ENCODE data around the gene TBC1D1. TPM values are rescaled to one million over a fixed set of nuclear protein-coding genes. Genes with fewer than 3 reads are reported as not detected.

TBC1D1 gene
- total and polyA plus RNA-seq, 2 of the 8 experiments (the other 6 are each of a cell fraction or from before 2014, with no cell fraction given): 96.9 to 162 TPM

- no peak overlapping the region for H2BK20ac ChIP-seq (ENCODE audit: low read length)
- DNase-seq (ENCODE audit: low read depth in 1 of 2, low spot score in 2 of 2): no peak
- WGBS, 2 experiments (ENCODE audit: extremely low coverage in 1 of 2, insufficient coverage in 1 of 2, insufficient read length in 1 of 2, insufficient replicate concordance in 2 of 2, low coverage in 1 of 2, low lambda C conversion rate in 2 of 2, missing lambda C conversion rate in 1 of 2): 86% methylated on average over 3 of the region's 3 CpGs; no CpG with 5 or more reads in 1 of the 2 experiments
- H4K5ac ChIP-seq (ENCODE audit: insufficient read length, low read depth, low read length): no peak overlapping the region
- no peak overlapping the region for H2AK5ac ChIP-seq (ENCODE audit: low read depth, low read length)
- H4K8ac ChIP-seq (ENCODE audit: extremely low read depth, insufficient read depth, low read length): no peak overlapping the region
- no peaks in the 10 kb centered on the region for H3K23me2 ChIP-seq (ENCODE audit: low read depth, low read length)
- H3K14ac ChIP-seq (ENCODE audit: insufficient read length): no peak overlapping the region
- no peak overlapping the region for H3K56ac ChIP-seq (replicated peaks; ENCODE audit: insufficient read length, low read depth, low read length)
- no peak for FAIRE-seq
- H2AFZ ChIP-seq (ENCODE audit: low read length): no peak overlapping the region
- H3K79me2 ChIP-seq (ENCODE audit: control insufficient read depth in 1 of 2, insufficient read depth in 2 of 2, low read length in 2 of 2): peaks cover 3 to 57% of the 10 kb centered on the region in 2 experiments
- H2BK5ac ChIP-seq (ENCODE audit: low read depth, low read length): no peak overlapping the region
- H3K36me3 ChIP-seq (ENCODE audit: control insufficient read depth in 2 of 4, insufficient read depth in 4 of 4, low read length in 3 of 4): no peaks in the 10 kb centered on the region
- no peak overlapping the region for H3K23ac ChIP-seq (ENCODE audit: insufficient read length)
- H3K9ac ChIP-seq (replicated peaks in 1 of 4; ENCODE audit: extremely low read depth in 1 of 4, low read depth in 3 of 4, low read length in 3 of 4): no peak overlapping the region
- no peaks in the 10 kb centered on the region for H3K9me3 ChIP-seq (ENCODE audit: insufficient read depth in 2 of 2, low read depth in 1 of 2, low read length in 1 of 2)
- ChIA-PET CTCF (ENCODE audit: partially characterized antibody) (interaction anchor here (1.1 to 1.6 kb wide), 2 partner anchors 12 to 15 kb away, joined by 3 to 4 read pairs; no protein-coding TSS in a partner anchor), POLR2A (ENCODE audit: partially characterized antibody) (interaction anchor here (1.0 to 3.8 kb wide), 3 partner anchors 9 to 29 kb away, joined by 3 to 15 read pairs (median 4); no protein-coding TSS in a partner anchor)
- H2BK15ac ChIP-seq (ENCODE audit: low read length): no peak overlapping the region
- no peak overlapping the region for H3K27ac ChIP-seq (ENCODE audit: low read depth, low read length)
- no peak overlapping the region for H3K4me2 ChIP-seq (ENCODE audit: insufficient read depth in 1 of 2, low read depth in 2 of 2, low read length in 2 of 2)
- no peak overlapping the region for H3K4me3 ChIP-seq (ENCODE audit: extremely low read depth in 1 of 4, insufficient read depth in 2 of 4, low read depth in 3 of 4, low read length in 4 of 4)
- no peak overlapping the region for H3K18ac ChIP-seq (ENCODE audit: extremely low read depth, low read length)
- H4K91ac ChIP-seq (replicated peaks; ENCODE audit: insufficient read length, low read length): no peak overlapping the region
- no peak for TF ChIP-seq KDM4A (IDR thresholded peaks at IDR 0.05; ENCODE audit: low read depth, low read length, severe bottlenecking)
- no peak for TF ChIP-seq POLR2AphosphoS5 (IDR thresholded peaks at IDR 0.05; ENCODE audit: low read depth, low read length)
- TF ChIP-seq KDM1A (IDR thresholded peaks at IDR 0.05; ENCODE audit: borderline replicate concordance, low read length): no peak
- no peak for TF ChIP-seq KDM5A (IDR thresholded peaks at IDR 0.05; ENCODE audit: low read length)
- TF ChIP-seq SUZ12 (IDR thresholded peaks at IDR 0.05; ENCODE audit: low read length): no peak
- TF ChIP-seq ATF2 (IDR thresholded peaks at IDR 0.05; ENCODE audit: low read length): no peak
- TF ChIP-seq CREB1 (IDR thresholded peaks at IDR 0.05): no peak
- TF ChIP-seq GTF2F1 (IDR thresholded peaks at IDR 0.05; ENCODE audit: borderline replicate concordance, low read depth, low read length): no peak
- H3K4me1 ChIP-seq (replicated peaks in 1 of 4; ENCODE audit: control insufficient read depth in 3 of 4, insufficient read depth in 4 of 4, low read length in 3 of 4): peaks cover 9 to 31% (median 20%) of the 10 kb centered on the region in 4 experiments; a peak in 6 of 7 replicates
- H3K4ac ChIP-seq (replicated peaks; ENCODE audit: insufficient read length, low read depth, low read length): peak overlapping the region; percentile 41
- no peaks in the 10 kb centered on the region for H3K27me3 ChIP-seq (replicated peaks in 1 of 4; ENCODE audit: control insufficient read depth in 3 of 4, extremely low read depth in 1 of 4, insufficient read depth in 3 of 4, low read length in 3 of 4)
- H2BK120ac ChIP-seq (replicated peaks; ENCODE audit: low read depth, low read length): no peak overlapping the region
- H2BK12ac ChIP-seq (ENCODE audit: low read depth, low read length): no peak overlapping the region
- H3K79me1 ChIP-seq (ENCODE audit: low read depth, low read length): peaks cover 13% of the 10 kb centered on the region
- no peaks in the 10 kb centered on the region for H4K20me1 ChIP-seq (replicated peaks in 1 of 2; ENCODE audit: control insufficient read depth in 1 of 2, insufficient read depth in 2 of 2, low read length in 2 of 2)
Measured at GRCh38 chr4:38005637-38006036, 114.8 kb downstream of the TBC1D1 start.
